H1 (cell line): ENCODE results near the gene GPR42. TPM values are rescaled to one million over a fixed set of nuclear protein-coding genes. Genes with fewer than 3 reads are reported as not detected.

Source experiments
- BRCA1 ChIP-seq: IDR thresholded peaks from 2 replicates; pipeline ENCODE4 v1.6.1; 2012; ENCODE audit warnings: low read depth, low read length, improper control_type of control experiment
- CEBPB ChIP-seq: IDR thresholded peaks from 2 replicates; pipeline ENCODE4 v1.6.1; 2012; ENCODE audit warnings: low read depth, low read length
- EZH2 ChIP-seq: fragments of 200-600 bp; sonication (generic); IDR thresholded peaks from 2 replicates; pipeline ENCODE4 v1.7.1; 2012; ENCODE audit warnings: low read depth, mild to moderate bottlenecking, moderate library complexity, low read length, inconsistent platforms; ENCODE audit not compliant: severe bottlenecking
- polyA plus RNA-seq, 7 experiments: library from polyadenylated mRNA; depleted of rRNA in 3 of 7; stranded (reverse) in 5 of 7; unstranded in 2 of 7; fragments of >200 nt in 5 of 7; fragments of 200-250 nt in 2 of 7; gene quantifications; 1 replicate in 5 of 7; 2 replicates in 1 of 7; 4 replicates in 1 of 7; pipeline versions ENCODE4 v1.2.1 to v1.2.3, GENCODE V29; 2011 to 2013; ENCODE audit warnings: missing spikeins in 2 of 7, mixed read lengths in 2 of 7
- total RNA-seq: library from RNA; stranded (reverse); fragmentation: NEBNext Ultra II Directional; extraction: Animal tissue kit (Norgen Biotek cat#: 25700); gene quantifications from 2 replicates; pipeline ENCODE4 v1.2.1, GENCODE V29; 2021

GPR42 gene
- total and polyA plus RNA-seq, 2 of the 8 experiments (the other 6 are each of a cell fraction or from before 2014, with no cell fraction given) = not detected

- no peak for TF ChIP-seq BRCA1
- TF ChIP-seq EZH2 = no peak
- TF ChIP-seq CEBPB = no peak
Measured at GRCh38 chr19:35410487-35410886, 39.6 kb downstream of the GPR42 start (continued).
